GM12873 (cell line): ENCODE measurements around the gene SPATA2.

Source experiments
- CTCF ChIP-seq: IDR thresholded peaks from 2 replicates; pipeline ENCODE4 v1.5.1; 2012; ENCODE audit warnings: low read depth, mild to moderate bottlenecking, moderate library complexity, low read length, control low read depth; ENCODE audit not compliant: insufficient read depth; ENCODE audit errors: missing control alignments

SPATA2 gene

GRCh38 chr20:49853640-49854039 is 61.7 kb downstream of the SPATA2 start:
- TF ChIP-seq CTCF = no peak
